Mesenchymal stem cell (in vitro differentiated cells and primary cell): ENCODE data around the gene CEP192.

Experiments
- DNase-seq: peaks from one replicate; pipeline ENCODE4 v3.0.0-alpha.2; 2013
- H2AFZ ChIP-seq: one replicate; pipeline ENCODE4 v1.6.1; 2013; ENCODE audit warnings: low read depth, mild to moderate bottlenecking, control low read depth, inconsistent platforms, low read length, moderate library complexity
- H2AK5ac ChIP-seq: 2 replicates; pipeline ENCODE4 v1.6.1; 2013; ENCODE audit warnings: low read length, moderate library complexity, mild to moderate bottlenecking, inconsistent platforms; ENCODE audit not compliant: severe bottlenecking
- H2BK120ac ChIP-seq: one replicate; pipeline ENCODE4 v1.6.1; 2013; ENCODE audit warnings: low read depth, mild to moderate bottlenecking, inconsistent platforms, low read length, moderate library complexity
- H2BK12ac ChIP-seq, 2 experiments: one replicate each; pipeline ENCODE4 v1.6.1; 2013; ENCODE audit warnings: inconsistent platforms in 2 of 2, low read length in 2 of 2, mild to moderate bottlenecking in 2 of 2, moderate library complexity in 2 of 2, control low read depth in 1 of 2
- H2BK15ac ChIP-seq: one replicate; pipeline ENCODE4 v1.6.1; 2013; ENCODE audit warnings: mild to moderate bottlenecking, low read depth, inconsistent platforms; ENCODE audit not compliant: poor library complexity, severe bottlenecking
- H2BK5ac ChIP-seq: 2 replicates; pipeline ENCODE4 v1.6.1; 2013; ENCODE audit warnings: low read depth, mild to moderate bottlenecking, low read length, control low read depth, inconsistent platforms; ENCODE audit not compliant: poor library complexity, severe bottlenecking
- H3K14ac ChIP-seq, 2 experiments: one replicate each; pipeline ENCODE4 v1.6.1; 2013; ENCODE audit warnings: inconsistent platforms in 2 of 2, low read length in 2 of 2, control low read depth in 1 of 2, mild to moderate bottlenecking in 1 of 2, moderate library complexity in 1 of 2
- H3K18ac ChIP-seq, 2 experiments: one replicate each; pipeline ENCODE4 v1.6.1; 2013; ENCODE audit warnings: inconsistent platforms in 2 of 2, low read length in 2 of 2, control low read depth in 1 of 2, low read depth in 1 of 2, mild to moderate bottlenecking in 1 of 2
- H3K23ac ChIP-seq, 2 experiments: one replicate each; pipeline ENCODE4 v1.6.1; 2013; ENCODE audit warnings: inconsistent platforms in 2 of 2, low read length in 2 of 2, mild to moderate bottlenecking in 2 of 2, moderate library complexity in 2 of 2, control low read depth in 1 of 2
- H3K27ac ChIP-seq: 2 replicates; pipeline ENCODE4 v1.5.1; 2013; ENCODE audit warnings: mild to moderate bottlenecking, moderate library complexity, low read length, control low read depth, inconsistent platforms; ENCODE audit not compliant: poor library complexity, severe bottlenecking
- H3K27me3 ChIP-seq, 2 experiments: 2 replicates each; pipeline versions ENCODE4 v1.6.1 to v1.7.0; 2013; ENCODE audit warnings: low read length in 2 of 2, mild to moderate bottlenecking in 2 of 2, moderate library complexity in 2 of 2, control low read depth in 1 of 2, inconsistent platforms in 1 of 2; ENCODE audit not compliant: control insufficient read depth in 1 of 2, insufficient read depth in 1 of 2
- H3K36me3 ChIP-seq, 2 experiments: 2 replicates each; pipeline versions ENCODE4 v1.6.1 to v1.7.0; 2013; ENCODE audit warnings: low read length in 2 of 2, control low read depth in 1 of 2, inconsistent platforms in 1 of 2, low read depth in 1 of 2, mild to moderate bottlenecking in 1 of 2; ENCODE audit not compliant: insufficient read depth in 2 of 2, control insufficient read depth in 1 of 2
- H3K4ac ChIP-seq, 2 experiments: one replicate each; pipeline ENCODE4 v1.6.1; 2013; ENCODE audit warnings: inconsistent platforms in 2 of 2, low read length in 2 of 2, mild to moderate bottlenecking in 2 of 2, moderate library complexity in 2 of 2, control low read depth in 1 of 2, low read depth in 1 of 2
- H3K4me1 ChIP-seq: 2 replicates; pipeline ENCODE4 v1.6.1; 2013; ENCODE audit warnings: low read depth, low read length, control low read depth; ENCODE audit not compliant: control insufficient read depth, insufficient read depth
- H3K4me2 ChIP-seq: 2 replicates; pipeline ENCODE4 v1.6.1; 2013; ENCODE audit warnings: low read length, mild to moderate bottlenecking, inconsistent platforms; ENCODE audit not compliant: poor library complexity, severe bottlenecking
- H3K4me3 ChIP-seq, 2 experiments: 2 replicates each; pipeline versions ENCODE4 v1.5.1 to v1.7.0; 2013; ENCODE audit warnings: low read length in 2 of 2, mild to moderate bottlenecking in 2 of 2, control low read depth in 1 of 2, low read depth in 1 of 2; ENCODE audit not compliant: insufficient read depth in 1 of 2
- H3K79me1 ChIP-seq: replicated peaks from 2 replicates; pipeline ENCODE4 v1.6.1; 2013; ENCODE audit warnings: mild to moderate bottlenecking, control low read depth, low read length, inconsistent platforms; ENCODE audit not compliant: poor library complexity, severe bottlenecking
- H3K9ac ChIP-seq: 2 replicates; pipeline ENCODE4 v1.7.0; 2013; ENCODE audit warnings: mild to moderate bottlenecking, low read length, moderate library complexity
- H3K9me3 ChIP-seq: 2 replicates; pipeline ENCODE4 v1.7.0; 2013; ENCODE audit warnings: mild to moderate bottlenecking, low read length; ENCODE audit not compliant: control insufficient read depth
- H4K8ac ChIP-seq: one replicate; pipeline ENCODE4 v1.6.1; 2013; ENCODE audit warnings: inconsistent platforms, mild to moderate bottlenecking, low read length, moderate library complexity
- H4K91ac ChIP-seq: one replicate; pipeline ENCODE4 v1.6.1; 2013; ENCODE audit warnings: mild to moderate bottlenecking, low read length, inconsistent platforms
- WGBS: methylation state at CpG from one replicate; pipeline ENCODE4 v1.1.7; 2013; ENCODE audit warnings: mixed read lengths; 5-methylcytosine and 5-hydroxymethylcytosine counted together

CEP192 gene

DNA sequence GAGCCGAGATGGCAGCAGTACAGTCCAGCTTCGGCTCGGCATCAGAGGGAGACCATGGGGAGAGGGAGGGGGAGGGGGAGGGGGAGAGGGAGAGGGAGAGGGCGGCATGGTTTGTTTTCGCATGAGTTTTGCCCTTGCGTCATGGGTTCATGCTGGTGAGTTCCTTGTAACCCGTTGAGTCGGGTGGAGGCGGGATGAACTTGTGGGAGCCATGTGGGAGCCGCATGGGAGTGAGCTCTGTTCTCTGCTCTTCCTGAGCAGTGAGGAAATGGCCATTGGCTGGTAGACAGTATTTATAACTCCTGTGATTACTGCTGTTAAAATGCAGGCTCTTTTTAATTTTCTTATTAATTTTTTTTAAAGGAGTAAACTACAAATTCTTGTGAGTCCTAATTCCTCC, 108.0 kb downstream of the CEP192 start:
- Histone ChIP-seq H3K36me3 (peaks cover 56 to 77% of the 10 kb centered on the region in 2 experiments), H2BK12ac (no peak overlapping the region), H3K9me3 (no peaks in the 10 kb centered on the region), H3K23ac (no peak overlapping the region), H3K79me1 (peaks cover 6% of the 10 kb centered on the region), H3K4me3 (no peak overlapping the region), H2BK15ac (no peak overlapping the region), H2BK5ac (no peak overlapping the region), H2AK5ac (no peak overlapping the region), H3K18ac (no peak overlapping the region), H3K27me3 (no peaks in the 10 kb centered on the region), H2AFZ (no peak overlapping the region), H3K14ac (no peak overlapping the region), H3K27ac (no peak overlapping the region), H2BK120ac (no peak overlapping the region), H4K91ac (no peak overlapping the region), H3K4me2 (no peak overlapping the region), H3K9ac (no peak overlapping the region), H4K8ac (no peak overlapping the region), H3K4ac (no peak overlapping the region), H3K4me1 (no peaks in the 10 kb centered on the region)
- no peak for DNase-seq
- WGBS, result 87% methylated on average over 10 of the region's 10 CpGs

DNA sequence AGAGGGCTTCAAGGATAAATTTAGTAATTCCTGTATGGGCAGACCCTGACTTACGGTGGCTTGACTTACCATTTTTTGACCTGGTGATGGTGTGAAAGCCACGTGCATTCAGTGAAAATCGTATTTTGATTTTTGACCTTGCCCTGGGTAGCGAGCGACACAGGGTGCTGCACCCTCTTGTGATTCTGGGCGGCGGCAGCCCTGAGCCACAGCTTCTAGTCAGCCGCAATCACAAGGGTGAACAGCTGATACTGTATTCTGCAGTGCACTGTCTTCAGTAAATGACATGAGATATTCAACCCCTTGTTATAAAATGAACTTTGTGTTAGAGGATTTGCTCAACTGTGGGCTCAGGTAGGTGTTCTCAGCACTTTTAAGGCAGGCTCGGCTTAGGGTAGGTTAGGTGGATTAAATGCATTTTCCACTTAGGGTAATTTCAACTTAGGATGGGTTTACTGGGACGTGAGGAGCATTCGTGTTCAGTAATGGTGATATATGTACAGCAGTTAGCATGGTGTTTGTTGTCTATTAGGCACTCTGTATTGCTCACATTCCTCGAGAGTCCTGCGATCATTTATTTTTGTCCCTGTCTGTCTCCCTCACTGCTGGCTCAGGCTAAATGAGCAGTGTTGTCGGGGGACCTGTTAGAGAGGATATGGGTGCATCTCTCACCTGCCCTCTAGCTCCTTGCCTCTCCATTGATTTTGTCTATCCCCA, 109.9 kb downstream of the CEP192 start:
- H3K4ac ChIP-seq, result no peak overlapping the region
- no peak overlapping the region for H2AK5ac ChIP-seq
- no peak overlapping the region for H3K9ac ChIP-seq
- 96% methylated on average over 12 of the region's 14 CpGs for WGBS
- H4K91ac ChIP-seq, result no peak overlapping the region
- H3K23ac ChIP-seq, result no peak overlapping the region
- H2BK15ac ChIP-seq, result no peak overlapping the region
- H3K27ac ChIP-seq, result no peak overlapping the region
- DNase-seq, result no peak
- peaks cover 47 to 77% of the 10 kb centered on the region in 2 experiments for H3K36me3 ChIP-seq
- H2BK120ac ChIP-seq, result no peak overlapping the region
- no peaks in the 10 kb centered on the region for H3K79me1 ChIP-seq
- no peaks in the 10 kb centered on the region for H3K4me1 ChIP-seq
- H3K14ac ChIP-seq, result no peak overlapping the region
- no peak overlapping the region for H2BK12ac ChIP-seq
- no peak overlapping the region for H2BK5ac ChIP-seq
- no peak overlapping the region for H3K18ac ChIP-seq
- no peak overlapping the region for H2AFZ ChIP-seq
- H3K4me3 ChIP-seq, result no peak overlapping the region
- H3K27me3 ChIP-seq, result no peaks in the 10 kb centered on the region
- H3K4me2 ChIP-seq, result no peak overlapping the region
- H4K8ac ChIP-seq, result no peak overlapping the region
- no peaks in the 10 kb centered on the region for H3K9me3 ChIP-seq

DNA sequence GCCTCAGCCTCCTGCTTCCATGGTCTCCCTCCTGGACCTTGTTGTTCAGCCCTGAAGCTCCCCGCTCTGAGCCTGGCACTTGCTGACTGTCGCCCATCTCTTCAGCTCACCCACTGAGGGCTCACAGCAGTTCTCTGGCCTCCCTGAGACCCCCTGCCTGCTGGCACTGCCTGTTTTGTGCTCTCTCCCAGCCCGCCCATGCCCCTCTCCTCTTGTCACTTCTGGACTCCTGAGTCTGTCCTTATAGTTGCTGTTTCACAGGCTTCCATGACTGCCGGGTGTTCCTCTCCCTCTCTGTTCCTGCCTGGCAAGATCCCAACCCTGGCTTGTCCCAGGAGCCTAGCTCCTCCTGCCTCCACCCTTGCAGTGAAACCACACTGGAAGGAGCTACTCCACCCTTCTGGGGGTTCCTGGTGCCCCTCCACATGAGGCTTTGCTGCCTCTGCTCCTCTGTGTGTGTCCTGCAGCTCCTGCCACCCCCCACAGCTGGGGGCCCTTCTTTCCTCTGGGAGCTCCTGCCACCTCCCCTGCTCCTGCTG, 110.6 kb downstream of the CEP192 start:
- no peak overlapping the region for H3K14ac ChIP-seq
- WGBS, result 95% methylated on average over 4 of the region's 4 CpGs
- H2AFZ ChIP-seq, result no peak overlapping the region
- H3K23ac ChIP-seq, result no peak overlapping the region
- H3K36me3 ChIP-seq, result peaks cover 47 to 77% of the 10 kb centered on the region in 2 experiments
- H2BK5ac ChIP-seq, result no peak overlapping the region
- no peak overlapping the region for H4K8ac ChIP-seq
- H4K91ac ChIP-seq, result no peak overlapping the region
- no peak overlapping the region for H3K4me3 ChIP-seq
- H3K4me1 ChIP-seq, result no peaks in the 10 kb centered on the region
- H3K4me2 ChIP-seq, result no peak overlapping the region
- no peaks in the 10 kb centered on the region for H3K9me3 ChIP-seq
- no peak overlapping the region for H3K18ac ChIP-seq
- H3K9ac ChIP-seq, result no peak overlapping the region
- no peak for DNase-seq
- H3K4ac ChIP-seq, result no peak overlapping the region
- no peak overlapping the region for H2AK5ac ChIP-seq
- no peak overlapping the region for H3K27ac ChIP-seq
- H3K79me1 ChIP-seq, result peaks cover 2% of the 10 kb centered on the region
- no peaks in the 10 kb centered on the region for H3K27me3 ChIP-seq
- H2BK120ac ChIP-seq, result no peak overlapping the region
- H2BK15ac ChIP-seq, result no peak overlapping the region
- no peak overlapping the region for H2BK12ac ChIP-seq

DNA sequence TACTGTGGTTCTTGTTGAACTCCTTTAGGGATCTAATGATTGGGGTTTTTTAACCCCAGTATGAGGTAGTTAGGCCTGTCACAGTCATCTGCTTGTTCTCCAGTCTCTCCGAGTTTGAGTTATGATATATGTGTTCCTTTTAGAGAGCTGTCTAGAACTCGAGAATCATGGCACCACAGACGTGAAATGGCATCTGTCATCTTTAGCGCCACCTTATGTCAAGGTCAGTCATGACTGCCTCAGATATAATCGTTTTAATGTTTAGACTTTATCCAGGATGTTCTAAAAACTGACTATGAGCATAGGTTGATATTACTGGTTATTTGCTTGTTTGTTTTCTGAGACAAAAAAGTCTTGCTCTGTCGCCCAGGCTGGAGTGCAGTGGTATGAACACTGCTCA, 112.2 kb downstream of the CEP192 start:
- Histone ChIP-seq H3K4me2 (no peak overlapping the region), H3K9ac (no peak overlapping the region), H2BK120ac (no peak overlapping the region), H3K27ac (no peak overlapping the region), H2BK5ac (no peak overlapping the region), H2AK5ac (no peak overlapping the region), H3K4ac (no peak overlapping the region), H2BK12ac (no peak overlapping the region), H4K8ac (no peak overlapping the region), H3K79me1 (peaks cover 2% of the 10 kb centered on the region), H3K4me3 (no peak overlapping the region), H2BK15ac (no peak overlapping the region), H2AFZ (no peak overlapping the region), H3K14ac (no peak overlapping the region), H4K91ac (no peak overlapping the region), H3K23ac (no peak overlapping the region), H3K18ac (no peak overlapping the region), H3K27me3 (no peaks in the 10 kb centered on the region), H3K9me3 (no peaks in the 10 kb centered on the region), H3K4me1 (no peaks in the 10 kb centered on the region), H3K36me3 (peaks cover 43 to 83% of the 10 kb centered on the region in 2 experiments)
- WGBS, result 87% methylated on average over 6 of the region's 6 CpGs
- no peak for DNase-seq
